HG02870 (cell line): ENCODE results near the gene PDE10A.
"Not testable (repeated sequence)": the region's sequence is repeated elsewhere in the genome, so short reads cannot be mapped to it uniquely, and the experiment has no call there.

ENCODE experiments used
- ATAC-seq: cut with Tn5 transposase; IDR thresholded peaks from one replicate; pipeline ENCODE4 v1.9.1; 2021; ENCODE audit warnings: mild to moderate bottlenecking, moderate library complexity; ENCODE audit not compliant: unreplicated experiment

The PDE10A gene

GRCh38 chr6:165558097-165558496, 104.9 kb downstream of the PDE10A start:
- ATAC-seq = not testable (repeated sequence)

- no peak for ATAC-seq
Observed at GRCh38 chr6:165557674-165558073, 105.4 kb downstream of the PDE10A start.

- no peak for ATAC-seq
Observed at GRCh38 chr6:165556116-165556843, 106.8 kb downstream of the PDE10A start.

- ATAC-seq = not testable (repeated sequence)
Observed at GRCh38 chr6:165554644-165555043, 108.4 kb downstream of the PDE10A start.

GRCh38 chr6:165552248-165552736, 110.7 kb downstream of the PDE10A start:
- ATAC-seq = no peak

GRCh38 chr6:165551828-165552227, 111.2 kb downstream of the PDE10A start:
- no peak for ATAC-seq

- ATAC-seq = no peak
Observed at GRCh38 chr6:165548450-165548849, 114.6 kb downstream of the PDE10A start.

GRCh38 chr6:165545806-165546205, 117.2 kb downstream of the PDE10A start:
- ATAC-seq = no peak

GRCh38 chr6:165543781-165544180, 119.3 kb downstream of the PDE10A start:
- ATAC-seq = no peak

GRCh38 chr6:165536911-165537310, 126.1 kb downstream of the PDE10A start:
- no peak for ATAC-seq

- ATAC-seq = no peak
Observed at GRCh38 chr6:165519316-165519715, 143.7 kb downstream of the PDE10A start.

- ATAC-seq = no peak
Observed at GRCh38 chr6:165515963-165516624, 146.9 kb downstream of the PDE10A start.

GRCh38 chr6:165514621-165515020, 148.4 kb downstream of the PDE10A start:
- ATAC-seq = no peak

GRCh38 chr6:165511807-165512206, 151.2 kb downstream of the PDE10A start:
- ATAC-seq = no peak

- ATAC-seq = no peak
Observed at GRCh38 chr6:165508321-165508869, 154.6 kb downstream of the PDE10A start.

GRCh38 chr6:165506657-165507056, 156.4 kb downstream of the PDE10A start:
- no peak for ATAC-seq

GRCh38 chr6:165500214-165500907, 162.7 kb downstream of the PDE10A start:
- ATAC-seq = not testable (repeated sequence)

- no peak for ATAC-seq
Observed at GRCh38 chr6:165497472-165497871, 165.6 kb downstream of the PDE10A start.

GRCh38 chr6:165488624-165489295, 174.3 kb downstream of the PDE10A start:
- ATAC-seq = no peak

GRCh38 chr6:165487950-165488349, 175.1 kb downstream of the PDE10A start:
- ATAC-seq = no peak

GRCh38 chr6:165487347-165487746, 175.7 kb downstream of the PDE10A start:
- no peak for ATAC-seq
